HepG2 (cell line): Measurements from ENCODE around the gene AGFG1. TPM values are rescaled to one million over a fixed set of nuclear protein-coding genes. Genes with fewer than 3 reads are reported as not detected.

ENCODE experiments used
- EED ChIP-seq: sonication (generic); formaldehyde crosslinking; IDR thresholded peaks from 2 replicates; pipeline ENCODE4 v1.5.0; 2020; ENCODE audit warnings: mild to moderate bottlenecking, missing genetic modification reagents
- EP300 ChIP-seq, 3 experiments: sonication (generic) in 1 of 3; formaldehyde crosslinking in 1 of 3; IDR thresholded peaks; 2 replicates each; pipeline versions ENCODE4 v1.5.1 to v1.6.1; 2011 to 2020; ENCODE audit warnings: low read depth in 2 of 3, low read length in 2 of 3, borderline replicate concordance in 1 of 3, improper control_type of control experiment in 1 of 3, mild to moderate bottlenecking in 1 of 3, missing genetic modification reagents in 1 of 3, moderate library complexity in 1 of 3
- GATAD2A ChIP-seq: IDR thresholded peaks from 2 replicates; pipeline ENCODE4 v1.6.1; 2016
- KLF12 ChIP-seq: sonication (generic); formaldehyde crosslinking; IDR thresholded peaks from 2 replicates; pipeline ENCODE4 v1.4.0; 2020; ENCODE audit warnings: missing genetic modification reagents, borderline replicate concordance
- KLF13 ChIP-seq: sonication (generic); formaldehyde crosslinking; IDR thresholded peaks from 2 replicates; pipeline ENCODE4 v1.4.0; 2020; ENCODE audit warnings: mild to moderate bottlenecking, missing genetic modification reagents
- MEF2D ChIP-seq: sonication (generic); formaldehyde crosslinking; IDR thresholded peaks from 2 replicates; pipeline ENCODE4 v1.5.1; 2020; ENCODE audit warnings: mild to moderate bottlenecking, missing genetic modification reagents
- NFYB ChIP-seq: sonication (generic); formaldehyde crosslinking; IDR thresholded peaks from 2 replicates; pipeline ENCODE4 v1.4.0; 2020; ENCODE audit warnings: missing genetic modification reagents
- POLR2A ChIP-seq, 2 experiments: IDR thresholded peaks; 2 replicates each; pipeline ENCODE4 v1.6.1; 2011; ENCODE audit warnings: low read depth in 2 of 2, low read length in 2 of 2, mild to moderate bottlenecking in 1 of 2, moderate library complexity in 1 of 2; ENCODE audit not compliant: insufficient read depth in 1 of 2
- RXRA ChIP-seq: sonication (generic); formaldehyde crosslinking; IDR thresholded peaks from 2 replicates; pipeline ENCODE4 v1.5.1; 2020; ENCODE audit warnings: missing genetic modification reagents
- SMAD3 ChIP-seq: sonication (generic); formaldehyde crosslinking; IDR thresholded peaks from 2 replicates; pipeline ENCODE4 v1.4.0; 2020; ENCODE audit warnings: missing genetic modification reagents
- SMARCE1 ChIP-seq: fragments of 450-650 bp; IDR thresholded peaks from 2 replicates; pipeline ENCODE4 v1.6.1; 2017; ENCODE audit warnings: borderline replicate concordance
- THAP11 ChIP-seq: IDR thresholded peaks from 2 replicates; pipeline ENCODE4 v1.6.1; 2016; ENCODE audit warnings: missing biosample characterization, missing genetic modification reagents
- ZBTB21 ChIP-seq: sonication (generic); formaldehyde crosslinking; IDR thresholded peaks from 2 replicates; pipeline ENCODE4 v1.4.0; 2020; ENCODE audit warnings: missing genetic modification reagents
- ZNF768 ChIP-seq: sonication (generic); formaldehyde crosslinking; IDR thresholded peaks from 2 replicates; pipeline ENCODE4 v1.4.0; 2020; ENCODE audit warnings: missing genetic modification reagents
- polyA plus RNA-seq, 8 experiments: library from polyadenylated mRNA; depleted of rRNA in 3 of 8; stranded (reverse) in 7 of 8; unstranded in 1 of 8; fragments of >200 nt; fragmentation: Illumina TruSeq in 4 of 8; extraction: Trizol in 4 of 8; gene quantifications; 2 replicates each; pipeline versions ENCODE4 v1.2.1 to v1.2.3, GENCODE V29; 2011 to 2016; ENCODE audit warnings: low read depth in 4 of 8, missing spikeins in 1 of 8, mixed read lengths in 1 of 8; ENCODE audit not compliant: insufficient read depth in 1 of 8
- total RNA-seq, 5 experiments: library from RNA; depleted of rRNA; stranded (reverse); fragments of >200 nt; fragmentation: Illumina TruSeq; extraction: Trizol; gene quantifications; 2 replicates each; pipeline ENCODE4 v1.2.3, GENCODE V29; 2016; ENCODE audit warnings: low read depth in 1 of 5
- TF ChIP-seq, protein P1 (sequence below): IDR thresholded peaks from 2 replicates; pipeline ENCODE4 v1.6.1; 2012; ENCODE audit warnings: low read length, improper control_type of control experiment
- TF ChIP-seq, protein P2 (sequence below): sonication (generic); formaldehyde crosslinking; IDR thresholded peaks from 2 replicates; pipeline ENCODE4 v1.4.0; 2020; ENCODE audit warnings: missing genetic modification reagents, borderline replicate concordance
- TF ChIP-seq, protein P3 (sequence below): IDR thresholded peaks from 2 replicates; pipeline ENCODE4 v1.6.1; 2016; ENCODE audit warnings: low read depth
- TF ChIP-seq, protein P4 (sequence below): sonication (generic); formaldehyde crosslinking; IDR thresholded peaks from 2 replicates; pipeline ENCODE4 v1.4.0; 2020; ENCODE audit warnings: missing genetic modification reagents
- TF ChIP-seq, protein P5 (sequence below): sonication (generic); formaldehyde crosslinking; IDR thresholded peaks from 2 replicates; pipeline ENCODE4 v1.5.0; 2020; ENCODE audit warnings: mild to moderate bottlenecking, missing genetic modification reagents

AGFG1 gene
- total and polyA plus RNA-seq, 2 of the 13 experiments (the other 11 are each of a cell fraction or from before 2014, with no cell fraction given) = 145 to 168 TPM

DNA sequence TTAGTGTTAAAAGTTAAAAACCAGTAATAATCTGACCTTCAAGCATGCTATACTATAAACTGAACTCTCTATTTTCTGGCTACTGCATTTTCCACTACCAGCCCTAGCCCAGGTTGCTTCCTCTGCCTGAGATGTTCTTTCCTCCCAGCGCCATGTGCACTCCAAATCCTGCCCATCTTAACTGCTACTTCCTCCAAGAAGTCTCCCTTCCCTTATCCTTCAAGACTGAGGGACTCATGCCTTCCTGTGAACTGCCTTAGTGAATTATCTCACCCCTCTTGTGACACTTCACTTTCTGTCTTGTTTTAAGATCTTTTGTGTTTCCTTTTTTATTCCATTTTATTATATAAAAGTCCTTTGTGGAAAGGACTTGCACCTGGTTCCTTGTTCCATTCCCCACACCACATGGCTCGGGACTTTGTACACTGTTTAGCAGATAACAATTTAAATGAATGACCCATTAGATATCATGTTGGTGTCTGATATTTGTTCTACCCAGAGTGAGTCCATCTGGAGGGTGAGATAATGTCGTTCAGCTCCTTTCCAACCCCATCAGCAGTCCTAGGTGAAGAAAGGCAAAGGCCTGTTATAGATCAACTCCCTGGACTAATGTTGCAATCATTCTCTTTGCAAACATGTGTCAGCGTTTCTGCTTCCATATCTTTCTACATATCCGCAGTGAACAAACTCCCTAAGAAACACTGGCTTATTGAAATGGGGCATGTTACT lies 20.9 kb upstream of the AGFG1 start (continued):
- TF ChIP-seq, protein P1, sequence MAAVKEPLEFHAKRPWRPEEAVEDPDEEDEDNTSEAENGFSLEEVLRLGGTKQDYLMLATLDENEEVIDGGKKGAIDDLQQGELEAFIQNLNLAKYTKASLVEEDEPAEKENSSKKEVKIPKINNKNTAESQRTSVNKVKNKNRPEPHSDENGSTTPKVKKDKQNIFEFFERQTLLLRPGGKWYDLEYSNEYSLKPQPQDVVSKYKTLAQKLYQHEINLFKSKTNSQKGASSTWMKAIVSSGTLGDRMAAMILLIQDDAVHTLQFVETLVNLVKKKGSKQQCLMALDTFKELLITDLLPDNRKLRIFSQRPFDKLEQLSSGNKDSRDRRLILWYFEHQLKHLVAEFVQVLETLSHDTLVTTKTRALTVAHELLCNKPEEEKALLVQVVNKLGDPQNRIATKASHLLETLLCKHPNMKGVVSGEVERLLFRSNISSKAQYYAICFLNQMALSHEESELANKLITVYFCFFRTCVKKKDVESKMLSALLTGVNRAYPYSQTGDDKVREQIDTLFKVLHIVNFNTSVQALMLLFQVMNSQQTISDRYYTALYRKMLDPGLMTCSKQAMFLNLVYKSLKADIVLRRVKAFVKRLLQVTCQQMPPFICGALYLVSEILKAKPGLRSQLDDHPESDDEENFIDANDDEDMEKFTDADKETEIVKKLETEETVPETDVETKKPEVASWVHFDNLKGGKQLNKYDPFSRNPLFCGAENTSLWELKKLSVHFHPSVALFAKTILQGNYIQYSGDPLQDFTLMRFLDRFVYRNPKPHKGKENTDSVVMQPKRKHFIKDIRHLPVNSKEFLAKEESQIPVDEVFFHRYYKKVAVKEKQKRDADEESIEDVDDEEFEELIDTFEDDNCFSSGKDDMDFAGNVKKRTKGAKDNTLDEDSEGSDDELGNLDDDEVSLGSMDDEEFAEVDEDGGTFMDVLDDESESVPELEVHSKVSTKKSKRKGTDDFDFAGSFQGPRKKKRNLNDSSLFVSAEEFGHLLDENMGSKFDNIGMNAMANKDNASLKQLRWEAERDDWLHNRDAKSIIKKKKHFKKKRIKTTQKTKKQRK = no peak
- TF ChIP-seq MEF2D (CRISPR knock-in tag) = peak; percentile 66; the same call in 1 of the 2 replicates
- no peak for TF ChIP-seq KLF13 (CRISPR knock-in tag)
- TF ChIP-seq SMARCE1 = no peak
- TF ChIP-seq, protein P2, sequence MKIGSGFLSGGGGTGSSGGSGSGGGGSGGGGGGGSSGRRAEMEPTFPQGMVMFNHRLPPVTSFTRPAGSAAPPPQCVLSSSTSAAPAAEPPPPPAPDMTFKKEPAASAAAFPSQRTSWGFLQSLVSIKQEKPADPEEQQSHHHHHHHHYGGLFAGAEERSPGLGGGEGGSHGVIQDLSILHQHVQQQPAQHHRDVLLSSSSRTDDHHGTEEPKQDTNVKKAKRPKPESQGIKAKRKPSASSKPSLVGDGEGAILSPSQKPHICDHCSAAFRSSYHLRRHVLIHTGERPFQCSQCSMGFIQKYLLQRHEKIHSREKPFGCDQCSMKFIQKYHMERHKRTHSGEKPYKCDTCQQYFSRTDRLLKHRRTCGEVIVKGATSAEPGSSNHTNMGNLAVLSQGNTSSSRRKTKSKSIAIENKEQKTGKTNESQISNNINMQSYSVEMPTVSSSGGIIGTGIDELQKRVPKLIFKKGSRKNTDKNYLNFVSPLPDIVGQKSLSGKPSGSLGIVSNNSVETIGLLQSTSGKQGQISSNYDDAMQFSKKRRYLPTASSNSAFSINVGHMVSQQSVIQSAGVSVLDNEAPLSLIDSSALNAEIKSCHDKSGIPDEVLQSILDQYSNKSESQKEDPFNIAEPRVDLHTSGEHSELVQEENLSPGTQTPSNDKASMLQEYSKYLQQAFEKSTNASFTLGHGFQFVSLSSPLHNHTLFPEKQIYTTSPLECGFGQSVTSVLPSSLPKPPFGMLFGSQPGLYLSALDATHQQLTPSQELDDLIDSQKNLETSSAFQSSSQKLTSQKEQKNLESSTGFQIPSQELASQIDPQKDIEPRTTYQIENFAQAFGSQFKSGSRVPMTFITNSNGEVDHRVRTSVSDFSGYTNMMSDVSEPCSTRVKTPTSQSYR (CRISPR knock-in tag) = peak; percentile 58; the same call in 1 of the 2 replicates
- no peak for TF ChIP-seq EED (CRISPR knock-in tag)
- TF ChIP-seq, protein P3, sequence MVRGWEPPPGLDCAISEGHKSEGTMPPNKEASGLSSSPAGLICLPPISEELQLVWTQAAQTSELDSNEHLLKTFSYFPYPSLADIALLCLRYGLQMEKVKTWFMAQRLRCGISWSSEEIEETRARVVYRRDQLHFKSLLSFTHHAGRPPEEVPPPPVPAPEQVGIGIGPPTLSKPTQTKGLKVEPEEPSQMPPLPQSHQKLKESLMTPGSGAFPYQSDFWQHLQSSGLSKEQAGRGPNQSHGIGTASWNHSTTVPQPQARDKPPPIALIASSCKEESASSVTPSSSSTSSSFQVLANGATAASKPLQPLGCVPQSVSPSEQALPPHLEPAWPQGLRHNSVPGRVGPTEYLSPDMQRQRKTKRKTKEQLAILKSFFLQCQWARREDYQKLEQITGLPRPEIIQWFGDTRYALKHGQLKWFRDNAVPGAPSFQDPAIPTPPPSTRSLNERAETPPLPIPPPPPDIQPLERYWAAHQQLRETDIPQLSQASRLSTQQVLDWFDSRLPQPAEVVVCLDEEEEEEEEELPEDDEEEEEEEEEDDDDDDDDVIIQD (CRISPR knock-in tag) = peak; percentile 94
- TF ChIP-seq ZBTB21 (CRISPR knock-in tag) = 0 out of 2 replicates have a peak, but pooled peaks have one; percentile 56
- TF ChIP-seq, protein P4, sequence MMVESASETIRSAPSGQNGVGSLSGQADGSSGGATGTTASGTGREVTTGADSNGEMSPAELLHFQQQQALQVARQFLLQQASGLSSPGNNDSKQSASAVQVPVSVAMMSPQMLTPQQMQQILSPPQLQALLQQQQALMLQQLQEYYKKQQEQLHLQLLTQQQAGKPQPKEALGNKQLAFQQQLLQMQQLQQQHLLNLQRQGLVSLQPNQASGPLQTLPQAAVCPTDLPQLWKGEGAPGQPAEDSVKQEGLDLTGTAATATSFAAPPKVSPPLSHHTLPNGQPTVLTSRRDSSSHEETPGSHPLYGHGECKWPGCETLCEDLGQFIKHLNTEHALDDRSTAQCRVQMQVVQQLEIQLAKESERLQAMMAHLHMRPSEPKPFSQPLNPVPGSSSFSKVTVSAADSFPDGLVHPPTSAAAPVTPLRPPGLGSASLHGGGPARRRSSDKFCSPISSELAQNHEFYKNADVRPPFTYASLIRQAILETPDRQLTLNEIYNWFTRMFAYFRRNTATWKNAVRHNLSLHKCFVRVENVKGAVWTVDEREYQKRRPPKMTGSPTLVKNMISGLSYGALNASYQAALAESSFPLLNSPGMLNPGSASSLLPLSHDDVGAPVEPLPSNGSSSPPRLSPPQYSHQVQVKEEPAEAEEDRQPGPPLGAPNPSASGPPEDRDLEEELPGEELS (CRISPR knock-in tag) = peak; percentile 92
- TF ChIP-seq NFYB (CRISPR knock-in tag) = no peak
- peak; percentile 78 for TF ChIP-seq THAP11
- TF ChIP-seq, protein P5, sequence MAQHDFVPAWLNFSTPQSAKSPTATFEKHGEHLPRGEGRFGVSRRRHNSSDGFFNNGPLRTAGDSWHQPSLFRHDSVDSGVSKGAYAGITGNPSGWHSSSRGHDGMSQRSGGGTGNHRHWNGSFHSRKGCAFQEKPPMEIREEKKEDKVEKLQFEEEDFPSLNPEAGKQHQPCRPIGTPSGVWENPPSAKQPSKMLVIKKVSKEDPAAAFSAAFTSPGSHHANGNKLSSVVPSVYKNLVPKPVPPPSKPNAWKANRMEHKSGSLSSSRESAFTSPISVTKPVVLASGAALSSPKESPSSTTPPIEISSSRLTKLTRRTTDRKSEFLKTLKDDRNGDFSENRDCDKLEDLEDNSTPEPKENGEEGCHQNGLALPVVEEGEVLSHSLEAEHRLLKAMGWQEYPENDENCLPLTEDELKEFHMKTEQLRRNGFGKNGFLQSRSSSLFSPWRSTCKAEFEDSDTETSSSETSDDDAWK = no peak
- TF ChIP-seq KLF12 (CRISPR knock-in tag) = no peak
- TF ChIP-seq GATAD2A (CRISPR knock-in tag) = peak; percentile 100
- TF ChIP-seq POLR2A (IDR thresholded peaks at IDR 0.05; ENCODE audit: insufficient read depth in 1 of 2, low read depth in 2 of 2, low read length in 2 of 2) = peak in 1 of 2 experiments; percentile 50; a peak in 1 of 4 replicates
- no peak for TF ChIP-seq ZNF768
- peak; percentile 97 for TF ChIP-seq SMAD3 (CRISPR knock-in tag)
- TF ChIP-seq RXRA (CRISPR knock-in tag) = peak; percentile 49; the same call in 1 of the 2 replicates
- TF ChIP-seq EP300 (IDR thresholded peaks at IDR 0.05; ENCODE audit: low read depth in 2 of 2, low read length in 2 of 2) = peak; percentile 92 to 98
- TF ChIP-seq EP300 (CRISPR knock-in tag; IDR thresholded peaks at IDR 0.05; ENCODE audit: borderline replicate concordance) = peak; percentile 97
